SW480 (cell line): ENCODE results near the gene NDUFB4.

Experiments used
- DNase-seq: peaks from one replicate; pipeline ENCODE4 v3.0.0-alpha.2; 2016; ENCODE audit warnings: low spot score

The NDUFB4 gene

DNA sequence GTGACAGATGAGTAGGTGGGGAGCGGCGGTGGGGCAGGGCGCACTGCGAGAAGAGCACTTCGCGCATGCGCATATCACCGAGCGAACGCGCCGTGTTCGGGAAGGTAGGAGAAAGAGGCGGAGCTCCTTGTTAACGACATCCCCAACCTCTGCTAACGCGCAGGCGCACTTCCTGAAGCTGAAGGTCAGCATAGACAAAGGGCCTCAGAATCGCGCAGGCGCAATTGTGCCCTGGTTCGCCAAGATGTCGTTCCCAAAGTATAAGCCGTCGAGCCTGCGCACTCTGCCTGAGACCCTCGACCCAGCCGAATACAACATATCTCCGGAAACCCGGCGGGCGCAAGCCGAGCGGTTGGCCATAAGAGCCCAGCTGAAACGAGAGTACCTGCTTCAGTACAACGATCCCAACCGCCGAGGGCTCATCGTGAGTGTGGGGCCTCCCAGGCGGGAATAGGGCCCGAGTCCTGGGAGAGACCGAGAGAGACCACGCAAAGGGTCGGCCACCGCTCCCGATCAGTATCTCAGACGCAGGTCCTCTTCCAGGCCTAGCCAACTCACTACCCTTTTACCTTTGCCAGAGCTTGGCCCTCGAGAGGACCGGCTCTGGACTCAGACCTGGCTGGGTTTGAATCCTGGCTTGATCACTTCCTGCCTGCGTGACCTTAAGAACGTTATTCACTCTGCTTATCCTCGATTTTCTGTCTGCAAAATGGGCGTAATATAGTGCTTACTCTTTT lies at the start of gene NDUFB4:
NDUFB4 (plus strand) TSS at position 221 of the 737 bp plus-strand sequence; CDS start at position 245, 24 bp downstream.
- peak; percentile 98 for DNase-seq

DNA sequence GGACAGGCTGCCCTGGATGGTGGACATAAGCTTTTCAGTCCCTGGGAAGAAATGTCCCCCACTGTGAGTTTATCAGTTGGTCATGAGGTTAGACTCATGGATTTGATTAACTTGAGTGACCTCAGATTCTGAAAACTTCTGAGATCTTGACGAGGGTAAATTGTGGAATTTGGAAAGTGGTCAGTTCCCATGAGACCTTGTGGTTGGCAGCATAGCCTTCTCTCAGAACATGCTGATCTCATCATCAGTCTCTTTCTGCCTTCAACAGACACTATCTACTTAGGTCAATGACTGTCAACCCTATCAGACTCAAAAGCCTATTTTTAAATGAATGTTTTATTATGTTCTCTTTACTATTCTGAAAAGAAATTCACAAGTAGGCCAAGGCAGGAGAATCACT lies 45.6 kb upstream of the NDUFB4 start:
- DNase-seq: no peak

DNA sequence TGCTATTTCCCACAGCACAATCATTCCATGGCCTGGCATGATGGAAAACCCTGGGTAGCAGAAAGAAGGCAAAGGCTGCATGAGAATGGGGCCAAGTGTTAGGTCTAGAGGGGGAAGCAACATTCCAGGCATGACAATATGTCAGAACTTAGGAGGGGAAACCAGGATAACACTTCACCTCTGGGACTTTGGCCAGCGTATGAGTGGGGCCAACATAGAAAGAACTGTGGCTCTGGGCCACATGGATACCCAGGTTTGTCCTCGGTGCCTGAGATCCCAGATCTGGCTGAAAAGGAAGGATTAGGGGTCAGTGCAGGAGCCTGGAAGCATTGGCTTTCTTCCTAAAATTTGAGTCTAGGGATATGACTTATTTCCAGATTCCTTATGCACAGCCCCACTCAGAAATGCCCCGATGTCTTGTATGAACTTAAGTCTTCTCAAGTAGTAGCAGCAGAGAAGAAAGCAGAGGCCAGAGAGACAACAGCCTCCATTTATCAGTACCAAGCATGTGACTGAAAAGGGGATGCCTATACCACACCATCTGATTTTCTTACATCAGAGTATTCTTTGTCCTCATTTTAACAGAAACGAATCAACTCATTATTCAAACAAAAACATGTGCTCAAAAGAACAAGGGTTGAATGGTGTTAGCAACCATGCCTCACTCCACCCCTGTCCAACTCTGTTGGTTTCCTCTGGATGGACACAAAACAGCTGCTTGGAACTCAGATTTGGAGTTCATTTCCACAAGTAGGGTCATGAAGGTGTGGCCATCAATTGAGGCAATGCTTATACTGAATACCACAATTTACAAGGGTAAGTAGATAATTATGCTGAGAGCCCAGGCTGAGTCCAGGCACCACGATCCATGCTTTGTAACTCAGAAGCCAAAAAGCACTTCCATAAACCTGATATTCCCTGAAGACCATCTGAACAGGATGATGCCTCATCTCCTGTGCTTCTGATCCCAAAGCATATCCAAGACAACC lies 43.7 kb upstream of the NDUFB4 start:
- no peak for DNase-seq

DNA sequence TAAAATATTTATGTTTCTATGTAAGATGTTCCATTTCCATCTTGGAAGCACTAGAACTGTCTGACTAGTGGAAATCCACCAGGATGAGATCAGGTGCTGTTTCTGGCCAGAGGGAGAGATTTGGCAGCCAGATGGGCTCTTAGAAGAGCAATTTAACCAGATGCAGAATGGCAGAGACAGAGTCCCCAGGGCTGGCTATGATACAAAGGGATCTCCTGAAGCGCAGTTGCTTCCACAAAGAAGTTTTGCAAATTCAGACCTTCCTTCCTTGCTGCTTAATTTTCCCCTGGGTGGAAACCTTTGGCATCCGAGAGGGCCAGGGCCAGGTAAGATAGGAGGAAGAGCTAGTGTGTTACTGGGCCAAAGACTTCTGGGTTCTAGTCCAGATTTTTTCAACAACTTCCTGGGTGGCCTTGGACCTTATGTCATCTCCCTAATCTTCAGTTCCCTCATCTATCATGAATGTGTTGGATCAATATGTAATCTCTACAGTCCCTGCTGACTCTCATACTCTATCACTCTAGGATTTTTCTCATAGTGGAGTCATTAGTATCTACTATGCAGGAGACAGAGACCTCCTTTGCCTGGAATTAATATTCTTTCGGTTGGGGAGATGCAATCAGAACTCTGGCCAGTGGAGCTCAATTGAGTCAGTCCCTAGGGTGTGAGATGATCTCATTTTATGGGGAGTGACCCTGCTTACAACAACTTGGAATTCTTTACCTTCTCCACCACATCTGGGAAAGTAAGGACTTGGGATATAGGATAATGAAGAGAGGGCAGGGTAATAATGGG lies 41.1 kb upstream of the NDUFB4 start:
- no peak for DNase-seq

DNA sequence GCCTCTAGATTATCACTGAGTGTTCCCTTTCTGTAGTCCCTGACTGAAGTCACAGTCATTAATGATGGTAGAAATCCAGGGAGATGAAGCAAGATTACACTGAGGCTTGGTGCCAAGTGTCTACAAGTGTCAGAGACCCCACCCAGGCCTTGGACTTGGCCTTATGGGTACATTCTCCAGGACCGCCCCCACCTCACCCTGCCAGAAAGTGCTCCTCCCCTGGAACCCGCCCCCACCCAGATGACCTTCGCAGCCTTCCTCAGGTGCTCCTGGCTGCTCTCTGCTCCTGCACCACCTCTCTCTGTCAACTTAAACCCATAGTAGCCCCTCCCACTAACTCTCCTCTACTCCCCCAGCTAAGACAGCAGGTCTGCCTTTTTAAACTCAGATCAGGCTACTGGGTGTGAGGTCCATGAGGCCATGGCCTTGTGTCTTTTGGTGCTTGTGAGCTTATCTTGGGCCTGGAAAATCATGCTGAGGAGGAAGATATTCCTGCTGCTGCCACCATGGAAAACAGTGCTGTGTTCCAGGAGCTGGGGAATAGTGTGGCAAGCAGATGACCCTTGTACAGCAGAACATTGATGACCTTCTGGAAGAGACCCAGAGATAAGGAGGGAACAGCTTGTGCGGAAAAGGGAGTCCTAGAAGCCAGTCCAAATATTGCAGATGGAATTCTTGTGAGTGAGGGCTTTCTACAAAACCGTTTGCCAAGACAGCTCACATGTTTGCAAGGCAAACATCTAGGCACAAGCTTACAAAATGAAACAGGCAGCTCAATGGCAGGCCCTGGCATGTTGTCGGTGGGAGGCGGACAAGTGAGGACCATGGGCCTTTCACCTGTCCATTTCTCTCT lies 40.3 kb upstream of the NDUFB4 start:
- DNase-seq: no peak

GRCh38 chr3:120557115-120557514 lies 39.0 kb upstream of the NDUFB4 start:
- no peak for DNase-seq

- peak; percentile 78 for DNase-seq
Observed at GRCh38 chr3:120558771-120559241, 37.3 kb upstream of the NDUFB4 start.

DNA sequence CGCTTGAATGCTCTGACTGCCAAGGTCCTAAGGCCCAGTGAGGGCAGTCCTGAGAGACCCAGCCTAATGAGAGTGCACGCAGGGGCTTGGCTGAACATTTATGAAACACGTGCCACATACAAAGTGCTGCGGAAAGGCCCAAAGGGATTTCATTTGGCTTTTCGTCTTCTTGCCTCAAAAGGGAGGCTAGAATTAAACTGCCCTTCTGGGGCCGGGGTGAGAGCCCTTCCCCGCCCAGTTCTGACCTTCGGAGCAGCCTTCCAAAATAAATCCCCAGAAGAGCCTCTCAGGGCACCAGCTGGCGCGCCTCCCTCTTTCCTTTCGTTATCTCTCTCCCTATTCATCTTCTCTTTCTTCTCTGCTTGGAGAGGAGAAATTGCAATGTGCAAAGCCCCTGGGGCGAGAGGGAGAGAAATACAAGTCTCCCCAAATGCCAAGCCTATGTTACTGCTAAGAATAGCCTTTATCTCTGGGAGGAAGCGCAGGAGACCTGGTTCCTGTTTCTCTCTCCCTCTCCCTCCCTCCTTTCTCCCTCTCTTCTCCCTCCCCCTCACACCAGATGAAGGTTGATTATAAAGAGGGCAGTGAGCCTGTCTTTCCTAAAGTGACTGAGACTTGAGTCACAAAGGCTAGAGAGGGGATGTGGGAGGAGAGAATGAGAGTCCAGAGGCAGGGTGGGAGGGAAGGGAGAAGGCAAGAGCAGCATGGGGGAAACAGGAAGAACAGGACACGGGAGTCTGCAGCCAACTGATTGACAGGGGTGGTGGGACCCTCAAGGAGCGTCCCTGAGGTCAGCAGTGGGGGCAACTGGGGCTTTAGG lies 36.7 kb upstream of the NDUFB4 start:
- peak; percentile 69 for DNase-seq

GRCh38 chr3:120560304-120561250 lies 35.6 kb upstream of the NDUFB4 start:
- DNase-seq: no peak

- peak; percentile 62 for DNase-seq
Observed at GRCh38 chr3:120561251-120562045, 34.7 kb upstream of the NDUFB4 start.

GRCh38 chr3:120563356-120564022 lies 32.6 kb upstream of the NDUFB4 start:
- DNase-seq: no peak

DNA sequence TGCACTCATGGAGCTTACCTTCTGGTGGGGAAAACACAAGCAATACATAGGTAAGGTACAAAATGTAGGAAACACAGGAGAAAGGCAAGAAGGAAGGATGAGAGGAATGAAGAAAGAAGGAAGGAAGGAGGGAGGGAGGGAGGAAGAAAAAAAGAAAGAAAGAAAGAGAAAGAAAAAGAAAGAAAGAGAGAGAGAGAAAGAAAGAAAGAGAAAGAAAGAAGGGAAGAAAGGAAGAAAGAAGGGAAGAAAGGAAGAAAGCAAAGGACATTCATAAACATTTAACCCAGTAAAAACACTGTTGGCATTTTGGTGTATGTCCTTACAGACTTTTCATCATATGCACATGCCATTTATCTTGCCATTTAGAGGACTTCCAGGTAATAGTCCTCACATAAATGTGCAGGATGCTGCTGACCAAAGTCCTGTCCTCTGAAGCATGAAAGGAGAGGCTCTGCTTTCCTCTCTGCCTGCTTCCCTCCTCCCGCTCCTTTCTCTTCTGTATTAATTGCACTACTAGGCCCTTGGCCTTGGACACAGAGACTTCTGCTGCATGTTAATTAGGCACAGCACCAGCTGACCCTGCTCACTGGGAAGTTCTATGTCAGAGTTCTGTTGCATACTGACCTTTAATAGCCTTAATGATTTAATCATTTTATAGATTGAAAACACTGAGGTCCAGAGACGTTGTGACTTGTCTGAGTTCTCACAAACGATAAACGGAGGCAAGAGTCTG lies 29.7 kb upstream of the NDUFB4 start:
- no peak for DNase-seq

GRCh38 chr3:120567370-120568201 lies 28.6 kb upstream of the NDUFB4 start:
- DNase-seq: peak; percentile 56

DNA sequence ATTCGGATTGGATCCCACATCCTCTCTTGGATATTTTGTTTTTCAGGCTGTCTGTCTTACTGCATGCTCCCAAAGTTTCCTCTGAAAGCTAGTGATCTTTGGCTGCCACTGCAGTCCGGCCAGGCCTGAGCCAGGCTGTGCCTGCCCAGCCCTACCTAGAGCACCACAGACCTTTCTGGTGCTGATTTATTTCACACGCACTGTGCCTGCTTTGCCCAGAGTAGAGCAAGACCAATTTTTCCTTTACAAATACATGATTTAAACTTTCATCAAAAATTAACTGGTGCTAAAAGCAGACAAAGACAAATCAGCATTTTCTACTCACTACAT lies 28.0 kb upstream of the NDUFB4 start:
- no peak for DNase-seq

DNA sequence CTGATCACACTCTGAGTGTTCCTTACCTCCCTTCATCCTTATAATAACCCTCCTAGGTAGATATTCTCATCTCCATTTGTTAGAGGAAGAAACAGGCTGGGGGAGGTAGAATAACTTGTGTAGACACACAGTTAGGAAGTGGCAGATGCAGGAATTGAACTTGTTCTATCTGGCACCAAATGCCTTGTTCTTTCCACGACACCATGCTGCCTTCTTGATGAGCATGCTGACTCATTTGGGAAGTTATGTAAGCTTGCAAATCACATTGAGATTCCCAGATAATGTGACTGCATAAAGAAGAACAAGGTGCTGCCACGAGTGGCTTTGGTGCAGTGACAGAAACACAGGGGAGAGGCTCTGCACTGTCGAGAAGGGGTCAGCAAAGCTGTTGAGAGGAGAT lies 27.5 kb upstream of the NDUFB4 start:
- no peak for DNase-seq
